ENCODE results near the gene SMCP.

SMCP gene

GRCh38 chr1:152878042-152878441 is at the start of gene SMCP:
Gene SMCP, plus strand, starts transcription at chr1:152878322. Its CDS starts 6,101 bp downstream, at chr1:152884423.
- no peak for DNase-seq

GRCh38 chr1:152836870-152837269 is 41.3 kb upstream of the SMCP start:
- no peak for DNase-seq

DNA sequence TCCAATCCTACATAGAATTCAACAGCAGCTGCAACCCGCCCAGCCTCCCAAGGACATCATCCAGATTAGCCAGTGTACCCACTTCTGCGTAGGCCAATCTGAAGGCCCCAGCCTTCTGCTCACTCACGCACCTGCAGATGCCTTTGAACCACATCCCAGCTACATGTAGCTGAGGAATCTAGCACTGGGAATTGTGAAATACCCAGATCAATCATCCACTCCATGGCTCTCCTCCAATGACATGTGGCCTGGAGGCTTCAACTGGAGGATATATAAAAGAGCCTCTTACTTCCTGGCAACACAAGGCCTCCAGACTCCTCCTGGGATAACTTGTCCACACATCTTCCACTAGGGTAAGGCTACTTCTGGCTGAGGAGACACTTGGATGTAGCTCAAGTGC is 35.6 kb upstream of the SMCP start, which contains the start of gene LCE6A:
TSS of gene LCE6A (plus strand) at position 301 of the 400 bp plus-strand sequence. CDS start 665 bp downstream, outside the sequence.
- DNase-seq: no peak

DNA sequence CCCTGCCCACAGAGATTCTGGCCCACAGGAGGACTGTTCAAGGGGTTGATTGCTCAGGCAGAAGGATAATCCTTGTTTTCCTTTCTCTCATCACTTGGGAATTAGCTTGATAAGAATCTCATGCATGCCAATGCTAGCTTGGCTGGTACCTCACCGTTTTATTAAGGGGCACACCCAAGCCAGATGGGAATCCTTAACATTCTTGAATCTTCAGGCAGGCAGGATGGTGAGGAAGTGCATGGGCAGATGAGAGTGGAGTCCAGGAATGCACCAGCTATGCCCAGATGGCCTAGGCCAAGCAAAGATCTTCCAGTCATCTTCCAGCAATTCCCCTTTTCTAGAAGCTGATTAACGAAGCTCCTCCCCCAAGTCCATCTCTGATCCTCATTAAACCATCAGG is 22.5 kb upstream of the SMCP start:
- no peak for DNase-seq

DNA sequence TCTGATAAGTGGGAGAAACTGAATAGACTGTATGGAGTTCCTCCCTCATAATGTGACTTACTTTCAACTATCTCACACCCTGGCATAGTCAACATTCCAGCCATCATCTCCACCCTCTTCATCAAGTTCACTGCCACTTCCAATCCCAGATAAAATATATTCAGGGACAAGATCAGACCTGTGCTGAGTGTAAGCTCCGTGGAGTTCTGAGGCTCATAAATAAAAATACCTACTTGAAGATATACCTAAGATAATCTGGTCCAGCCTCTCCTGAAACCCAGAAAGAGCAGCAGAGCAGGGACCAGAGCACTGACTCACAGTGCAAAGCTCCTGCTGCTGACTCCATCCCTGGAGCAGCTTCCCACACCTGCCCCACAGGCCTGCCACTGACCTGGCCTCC is 20.1 kb upstream of the SMCP start:
- no peak for DNase-seq

DNA sequence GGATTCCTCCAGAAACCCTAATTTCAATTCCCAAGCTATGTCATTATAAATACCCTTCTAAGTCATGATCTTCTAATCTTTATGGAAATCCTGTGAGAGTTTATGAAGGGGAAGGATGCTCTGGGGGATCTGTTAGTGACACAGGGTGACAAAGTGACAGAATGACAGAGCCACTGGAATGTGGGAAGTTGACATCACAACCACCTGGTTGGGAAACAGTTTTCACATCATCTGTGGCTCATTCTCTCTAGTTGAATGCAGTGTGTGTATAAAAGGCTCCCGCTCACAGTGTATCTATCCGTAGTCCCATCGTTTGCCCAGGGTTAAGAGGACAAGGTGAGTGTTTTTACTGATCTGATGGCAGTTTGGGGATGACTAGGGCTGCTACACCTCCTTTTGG is 18.4 kb upstream of the SMCP start, which contains the start of gene LCE7A:
TSS of gene LCE7A (plus strand) at position 301 of the 400 bp plus-strand sequence. CDS start 702 bp downstream, outside the sequence.
- DNase-seq: no peak

GRCh38 chr1:152860129-152860528 is 18.0 kb upstream of the SMCP start:
- DNase-seq: no peak

- DNase-seq: no peak
Observed at GRCh38 chr1:152861374-152861773, 16.7 kb upstream of the SMCP start.

GRCh38 chr1:152864443-152864842 is 13.7 kb upstream of the SMCP start:
- no peak for DNase-seq

- no peak for DNase-seq
Observed at GRCh38 chr1:152866321-152866720, 11.8 kb upstream of the SMCP start.

GRCh38 chr1:152869808-152870419 is 8.2 kb upstream of the SMCP start:
- peak in 44 of 58 donors; percentile 0 to 64 (median 24) for DNase-seq

DNA sequence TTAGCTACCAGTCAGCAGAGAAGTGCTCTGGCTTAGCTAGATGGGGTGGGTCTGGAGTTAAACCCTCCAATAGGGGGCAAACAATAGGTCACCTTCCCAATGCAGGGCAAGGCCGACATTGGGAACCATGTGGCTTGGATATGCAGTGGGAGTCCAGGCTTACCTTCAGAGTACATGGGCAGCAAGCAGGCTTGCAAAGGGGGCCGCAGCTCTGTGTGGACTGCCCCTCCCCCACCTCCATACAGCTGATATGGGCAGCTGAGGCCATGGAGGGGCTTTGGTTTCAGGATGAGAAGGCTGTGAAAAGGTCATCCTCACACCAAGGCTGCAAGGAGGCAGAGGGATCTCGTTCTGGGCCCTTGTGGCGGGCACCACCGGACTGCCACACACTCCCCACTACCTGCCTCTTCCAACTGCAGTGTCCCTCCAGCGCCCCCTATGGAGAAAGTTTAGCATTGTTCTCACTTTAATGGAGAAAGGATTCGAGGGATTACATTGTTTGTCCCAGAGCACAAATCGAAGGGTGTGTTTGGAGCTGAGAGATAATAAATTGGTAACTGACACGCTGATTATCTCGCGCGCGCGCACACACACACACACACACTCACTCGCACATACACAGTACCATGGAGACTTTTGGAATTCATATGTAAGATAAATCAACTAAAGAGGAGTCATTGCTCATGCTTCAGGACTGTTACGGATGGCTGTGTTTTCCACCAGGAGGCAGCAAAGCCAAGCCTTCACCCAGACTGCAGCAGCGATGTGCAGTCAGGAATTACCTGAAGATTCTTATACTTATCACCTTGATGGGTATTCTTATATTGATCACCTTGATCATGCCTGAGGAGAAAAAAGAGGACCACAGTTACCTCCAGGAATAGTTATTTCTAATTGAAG is 7.0 kb upstream of the SMCP start:
- peak in 4 of 58 donors; percentile 2 to 16 (median 9) for DNase-seq

DNA sequence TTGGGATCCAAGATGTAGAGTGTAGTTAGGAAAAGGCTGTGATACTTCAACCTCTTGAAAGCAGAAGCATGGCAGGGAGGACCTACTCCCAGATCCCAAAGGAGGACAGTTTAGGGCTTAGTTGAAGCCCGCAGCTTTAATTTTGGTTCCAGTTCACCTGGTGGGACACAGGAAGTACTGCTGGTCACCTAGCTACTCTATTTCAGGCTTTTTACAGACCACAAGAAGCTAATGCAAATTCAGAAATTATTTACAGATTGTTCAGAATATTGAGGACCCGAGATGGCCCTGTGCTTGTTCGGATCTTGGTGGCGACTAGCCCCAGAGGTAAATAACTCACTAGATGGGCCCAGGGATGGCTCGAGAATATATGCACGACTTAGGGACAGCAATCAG is 6.4 kb upstream of the SMCP start:
- DNase-seq: no peak

DNA sequence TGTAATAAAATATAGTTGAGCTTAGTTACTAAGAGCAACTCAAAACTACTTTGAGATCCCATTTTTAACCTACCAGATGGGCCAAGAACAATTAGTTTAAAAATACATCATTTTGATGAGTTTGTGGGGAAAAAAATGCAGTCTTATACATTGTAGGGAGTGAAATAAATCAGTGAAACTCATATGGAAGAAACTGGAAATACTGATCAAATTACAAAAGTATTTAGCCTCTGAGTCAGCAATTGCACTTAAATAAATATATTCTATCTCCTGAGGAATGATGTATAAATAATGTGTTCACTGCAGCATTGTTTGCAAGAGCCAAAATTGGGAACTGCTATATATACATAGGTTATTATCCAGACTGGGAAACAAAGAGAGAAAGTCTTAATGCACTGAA is 4.6 kb upstream of the SMCP start:
- DNase-seq: no peak

- DNase-seq: no peak
Observed at GRCh38 chr1:152876827-152877226, 1.3 kb upstream of the SMCP start.

GRCh38 chr1:152879559-152880198 is 1.6 kb downstream of the SMCP start:
- DNase-seq: no peak

- DNase-seq: no peak
Observed at GRCh38 chr1:152880316-152880715, 2.2 kb downstream of the SMCP start.

GRCh38 chr1:152880907-152881306 is 2.8 kb downstream of the SMCP start:
- DNase-seq: no peak

DNA sequence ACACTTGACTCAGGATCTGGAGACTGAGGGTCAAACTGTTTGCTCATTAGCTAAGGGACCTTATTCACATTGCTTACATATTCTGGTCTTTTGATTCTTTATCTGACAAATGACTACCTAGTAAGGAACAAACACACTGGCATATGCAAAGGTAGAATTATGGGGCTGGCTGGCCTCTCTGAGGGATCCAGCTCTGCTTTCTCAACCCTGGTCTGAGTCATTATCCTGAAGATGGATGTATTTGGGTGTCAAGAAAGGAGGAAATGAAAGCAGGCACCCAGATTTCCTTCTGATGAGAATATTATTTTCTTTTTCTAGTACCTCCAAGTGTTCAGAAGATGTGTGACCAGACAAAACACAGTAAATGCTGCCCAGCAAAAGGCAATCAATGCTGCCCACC is 6.0 kb downstream of the SMCP start:
- DNase-seq: no peak

DNA sequence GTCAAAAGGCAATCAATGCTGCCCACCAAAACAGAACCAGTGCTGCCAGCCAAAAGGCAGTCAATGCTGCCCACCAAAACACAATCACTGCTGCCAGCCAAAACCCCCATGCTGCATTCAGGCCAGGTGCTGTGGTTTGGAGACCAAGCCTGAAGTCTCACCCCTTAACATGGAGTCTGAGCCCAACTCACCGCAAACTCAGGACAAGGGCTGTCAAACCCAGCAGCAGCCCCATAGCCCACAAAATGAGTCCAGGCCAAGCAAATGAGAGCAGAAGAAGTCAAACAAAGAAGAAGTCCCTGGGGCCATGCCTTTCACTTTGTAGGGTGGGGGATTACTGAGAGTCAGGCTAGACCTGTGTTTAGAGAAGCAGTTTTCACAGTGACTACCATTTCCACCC is 6.4 kb downstream of the SMCP start:
- no peak for DNase-seq

GRCh38 chr1:152884966-152885624 is 7.0 kb downstream of the SMCP start:
- DNase-seq: no peak
